Measurements from ENCODE around the gene GSTA2. TPM values are rescaled to one million over a fixed set of nuclear protein-coding genes. Genes with fewer than 3 reads are reported as not detected.
"Not testable (repeated sequence)": the region's sequence is repeated elsewhere in the genome, so short reads cannot be mapped to it uniquely, and the experiment has no call there.

The GSTA2 gene
- total RNA-seq, 2 experiments from 2014 or later, result not detected

- POLR2A ChIA-PET; H3K9me3 Mint-ChIP-seq; ATAC-seq (ENCODE audit: low read depth); DNase-seq; H3K27ac Mint-ChIP-seq; H3K36me3 Mint-ChIP-seq; H3K4me3 Mint-ChIP-seq; H3K4me1 Mint-ChIP-seq; H3K27me3 Mint-ChIP-seq: not testable (repeated sequence)
Observed at GRCh38 chr6:52782696-52783274, 19.5 kb upstream of the GSTA2 start.

GRCh38 chr6:52782209-52782608 is 18.9 kb upstream of the GSTA2 start:
- H3K9me3 Mint-ChIP-seq; H3K4me3 Mint-ChIP-seq; ATAC-seq (ENCODE audit: low read depth); H3K27me3 Mint-ChIP-seq; POLR2A ChIA-PET; H3K4me1 Mint-ChIP-seq; DNase-seq; H3K36me3 Mint-ChIP-seq; H3K27ac Mint-ChIP-seq: not testable (repeated sequence)

- H3K9me3 Mint-ChIP-seq, result no peaks in the 10 kb centered on the region
- DNase-seq (no peak), ATAC-seq (ENCODE audit: low read depth) (no peak)
- peaks cover 7% of the 10 kb centered on the region for H3K27me3 Mint-ChIP-seq
- no peak overlapping the region for H3K4me3 Mint-ChIP-seq
- no peaks in the 10 kb centered on the region for H3K36me3 Mint-ChIP-seq
- H3K4me1 Mint-ChIP-seq, result no peaks in the 10 kb centered on the region
- POLR2A ChIA-PET, result no interaction called here
- no peak overlapping the region for H3K27ac Mint-ChIP-seq
Observed at GRCh38 chr6:52779237-52779636, 16.0 kb upstream of the GSTA2 start.

GRCh38 chr6:52776711-52777351 is 13.6 kb upstream of the GSTA2 start:
- H3K27me3 Mint-ChIP-seq; DNase-seq; H3K9me3 Mint-ChIP-seq; H3K4me1 Mint-ChIP-seq; H3K36me3 Mint-ChIP-seq; H3K4me3 Mint-ChIP-seq; POLR2A ChIA-PET; ATAC-seq (ENCODE audit: low read depth); H3K27ac Mint-ChIP-seq: not testable (repeated sequence)

GRCh38 chr6:52769399-52769798 is 6.1 kb upstream of the GSTA2 start:
- H3K4me3 Mint-ChIP-seq; H3K36me3 Mint-ChIP-seq; H3K4me1 Mint-ChIP-seq; POLR2A ChIA-PET; H3K27ac Mint-ChIP-seq; H3K9me3 Mint-ChIP-seq; ATAC-seq (ENCODE audit: low read depth); DNase-seq; H3K27me3 Mint-ChIP-seq: not testable (repeated sequence)

GRCh38 chr6:52767658-52768057 is 4.4 kb upstream of the GSTA2 start:
- H3K4me1 Mint-ChIP-seq; H3K9me3 Mint-ChIP-seq; H3K36me3 Mint-ChIP-seq; ATAC-seq (ENCODE audit: low read depth); H3K27ac Mint-ChIP-seq; H3K27me3 Mint-ChIP-seq; DNase-seq; POLR2A ChIA-PET; H3K4me3 Mint-ChIP-seq: not testable (repeated sequence)

GRCh38 chr6:52761673-52762491 is 1.4 kb downstream of the GSTA2 start:
- H3K9me3 Mint-ChIP-seq; POLR2A ChIA-PET; H3K4me1 Mint-ChIP-seq; ATAC-seq (ENCODE audit: low read depth); H3K36me3 Mint-ChIP-seq; H3K27ac Mint-ChIP-seq; H3K4me3 Mint-ChIP-seq; DNase-seq: not testable (repeated sequence)
- H3K27me3 Mint-ChIP-seq, result peaks cover 15% of the 10 kb centered on the region

- POLR2A ChIA-PET, result no interaction called here
- H3K27me3 Mint-ChIP-seq, result peaks cover 12% of the 10 kb centered on the region
- no peaks in the 10 kb centered on the region for H3K4me1 Mint-ChIP-seq
- DNase-seq (no peak), ATAC-seq (ENCODE audit: low read depth) (no peak)
- H3K27ac Mint-ChIP-seq, result no peak overlapping the region
- H3K9me3 Mint-ChIP-seq, result peaks cover 1% of the 10 kb centered on the region
- H3K36me3 Mint-ChIP-seq, result no peaks in the 10 kb centered on the region
- H3K4me3 Mint-ChIP-seq, result no peak overlapping the region
Observed at GRCh38 chr6:52760105-52760765, 3.0 kb downstream of the GSTA2 start.

- ATAC-seq (ENCODE audit: low read depth), result no peak
- POLR2A ChIA-PET, result no interaction called here
- no peaks in the 10 kb centered on the region for H3K4me1 Mint-ChIP-seq
- DNase-seq, result no peak
- H3K4me3 Mint-ChIP-seq, result no peak overlapping the region
- H3K36me3 Mint-ChIP-seq, result no peaks in the 10 kb centered on the region
- H3K9me3 Mint-ChIP-seq, result peaks cover 1% of the 10 kb centered on the region
- H3K27me3 Mint-ChIP-seq, result peaks cover 12% of the 10 kb centered on the region
- H3K27ac Mint-ChIP-seq, result no peak overlapping the region
Observed at GRCh38 chr6:52759085-52759484, 4.2 kb downstream of the GSTA2 start.

GRCh38 chr6:52757651-52758338 is 5.5 kb downstream of the GSTA2 start:
- ATAC-seq (ENCODE audit: low read depth); DNase-seq; H3K9me3 Mint-ChIP-seq; POLR2A ChIA-PET; H3K4me1 Mint-ChIP-seq; H3K36me3 Mint-ChIP-seq; H3K4me3 Mint-ChIP-seq; H3K27ac Mint-ChIP-seq: not testable (repeated sequence)
- H3K27me3 Mint-ChIP-seq, result peaks cover 12% of the 10 kb centered on the region

- H3K9me3 Mint-ChIP-seq, result peaks cover 3% of the 10 kb centered on the region
- H3K4me3 Mint-ChIP-seq, result no peak overlapping the region
- H3K27ac Mint-ChIP-seq, result no peak overlapping the region
- peaks cover 7% of the 10 kb centered on the region for H3K27me3 Mint-ChIP-seq
- ATAC-seq (ENCODE audit: low read depth) (no peak), DNase-seq (no peak)
- POLR2A ChIA-PET, result no interaction called here
- no peaks in the 10 kb centered on the region for H3K36me3 Mint-ChIP-seq
- no peaks in the 10 kb centered on the region for H3K4me1 Mint-ChIP-seq
Observed at GRCh38 chr6:52754443-52754842, 8.8 kb downstream of the GSTA2 start.

- POLR2A ChIA-PET; H3K4me1 Mint-ChIP-seq; H3K4me3 Mint-ChIP-seq; H3K9me3 Mint-ChIP-seq; DNase-seq; ATAC-seq (ENCODE audit: low read depth); H3K36me3 Mint-ChIP-seq; H3K27ac Mint-ChIP-seq; H3K27me3 Mint-ChIP-seq: not testable (repeated sequence)
Observed at GRCh38 chr6:52753137-52753536, 10.1 kb downstream of the GSTA2 start.

GRCh38 chr6:52752310-52752709 is 11.0 kb downstream of the GSTA2 start:
- Mint-ChIP-seq H3K4me1 (no peaks in the 10 kb centered on the region), H3K4me3 (no peak overlapping the region), H3K36me3 (no peaks in the 10 kb centered on the region), H3K9me3 (peaks cover 3% of the 10 kb centered on the region), H3K27me3 (peaks cover 5% of the 10 kb centered on the region), H3K27ac (no peak overlapping the region)
- POLR2A ChIA-PET, result no interaction called here
- no peak for ATAC-seq (ENCODE audit: low read depth)
- no peak for DNase-seq

Data from activated naive CD8-positive, alpha-beta T cell treated with anti-CD3 and anti-CD28 coated beads, Interleukin-2, amount 10 ng/mL, durations not matched to agents 7 days and 5 days (primary cell).